Breast epithelium (tissue), 4 donors: Measurements from ENCODE around the gene FZD10. TPM values are rescaled to one million over a fixed set of nuclear protein-coding genes. Genes with fewer than 3 reads are reported as not detected.

Source experiments
- DNase-seq, 2 donors: peaks; one replicate each; pipeline ENCODE4 v3.0.0-alpha.2; 2019; ENCODE audit warnings: low spot score in 2 of 2
- H3K27ac ChIP-seq, 2 donors: fragments of 200-600 bp; sonication (generic) in 1 of 2; one replicate each; pipeline ENCODE4 v1.5.1; 2016 to 2019; ENCODE audit warnings: mild to moderate bottlenecking in 1 of 2
- H3K27me3 ChIP-seq, 2 donors: fragments of 200-600 bp; sonication (generic) in 1 of 2; one replicate each; pipeline versions ENCODE4 v1.5.1 to v1.6.0; 2017 to 2019; ENCODE audit warnings: control low read depth in 1 of 2, mild to moderate bottlenecking in 1 of 2
- H3K36me3 ChIP-seq: fragments of 200-600 bp; one replicate; pipeline ENCODE4 v1.5.1; 2019
- H3K4me1 ChIP-seq, 2 donors: fragments of 200-600 bp; sonication (generic); one replicate each; pipeline ENCODE4 v1.5.1; 2016 to 2019; ENCODE audit warnings: control low read depth in 1 of 2
- H3K4me3 ChIP-seq, 3 donors: fragments of 200-600 bp; sonication (generic); 1 replicate in 2 of 3; 2 replicates in 1 of 3; pipeline ENCODE4 v1.5.1; 2016 to 2019; ENCODE audit warnings: mild to moderate bottlenecking in 3 of 3, moderate library complexity in 2 of 3
- H3K9me3 ChIP-seq, 2 donors: fragments of 200-600 bp; sonication (generic) in 1 of 2; one replicate each; pipeline ENCODE4 v1.5.1; 2016 to 2019; ENCODE audit warnings: control low read depth in 1 of 2
- CTCF ChIP-seq, 3 donors: fragments of 450-650 bp; IDR thresholded peaks; one replicate each; pipeline ENCODE4 v1.5.1; 2016 to 2017; ENCODE audit warnings: antibody characterized with exemption in 3 of 3, mild to moderate bottlenecking in 3 of 3, moderate library complexity in 3 of 3
- POLR2A ChIP-seq: fragments of 450-650 bp; IDR thresholded peaks from one replicate; pipeline ENCODE4 v1.6.1; 2016; ENCODE audit warnings: antibody characterized with exemption, mild to moderate bottlenecking, moderate library complexity
- POLR2AphosphoS5 ChIP-seq, 3 donors: sonication (generic); formaldehyde crosslinking; IDR thresholded peaks; one replicate each; pipeline ENCODE4 v1.6.1; 2017; ENCODE audit warnings: antibody characterized with exemption in 3 of 3
- intact Hi-C: fragments of 100-400 bp; cut with DNase I; formaldehyde crosslinking; loops from one replicate; pipeline ENCODE4 v1.15.1; 2023; ENCODE audit warnings: low total_unique reads
- total RNA-seq, 3 donors: library from RNA; depleted of rRNA; stranded (reverse); fragments of >200 nt; gene quantifications; one replicate each; pipeline ENCODE4 v1.1.0, GENCODE V29; 2016

The FZD10 gene
- total RNA-seq, 3 donors from 2014 or later = 0.48 to 2.0 (median 1.8) TPM

GRCh38 chr12:130158754-130159059 lies 3.6 kb upstream of the FZD10 start:
- no peaks in the 10 kb centered on the region for H3K4me1 ChIP-seq
- H3K4me3 ChIP-seq = no peak overlapping the region
- H3K27me3 ChIP-seq = peaks cover 0 to 17% of the 10 kb centered on the region in 2 donors
- intact Hi-C loops = no loop called here
- TF ChIP-seq POLR2AphosphoS5 (IDR thresholded peaks at IDR 0.05) = no peak
- TF ChIP-seq POLR2A = no peak
- no peak for TF ChIP-seq CTCF (IDR thresholded peaks at IDR 0.05)
- DNase-seq = no peak
- H3K36me3 ChIP-seq = no peaks in the 10 kb centered on the region
- no peak overlapping the region for H3K27ac ChIP-seq
- no peaks in the 10 kb centered on the region for H3K9me3 ChIP-seq

- H3K27me3 ChIP-seq = peaks cover 0 to 18% of the 10 kb centered on the region in 2 donors
- H3K27ac ChIP-seq = peak overlapping the region; percentile 65 to 87
- H3K36me3 ChIP-seq = no peaks in the 10 kb centered on the region
- intact Hi-C loops = no loop called here
- TF ChIP-seq POLR2A (no peak), POLR2AphosphoS5 (IDR thresholded peaks at IDR 0.05) (no peak), CTCF (IDR thresholded peaks at IDR 0.05) (no peak)
- H3K4me1 ChIP-seq = no peaks in the 10 kb centered on the region
- DNase-seq = no peak
- H3K9me3 ChIP-seq = no peaks in the 10 kb centered on the region
- peak overlapping the region in 2 of 3 donors; percentile 65 to 88 for H3K4me3 ChIP-seq
Observed at GRCh38 chr12:130160306-130160705, 2.0 kb upstream of the FZD10 start.

- DNase-seq = no peak
- intact Hi-C loops = no loop called here
- Histone ChIP-seq H3K27me3 (peaks cover 0 to 18% of the 10 kb centered on the region in 2 donors), H3K4me3 (peak overlapping the region; percentile 44 to 88 (median 65)), H3K36me3 (no peaks in the 10 kb centered on the region), H3K4me1 (no peaks in the 10 kb centered on the region), H3K9me3 (no peaks in the 10 kb centered on the region), H3K27ac (peak overlapping the region; percentile 65 to 87)
- TF ChIP-seq CTCF (IDR thresholded peaks at IDR 0.05) (no peak), POLR2A (no peak), POLR2AphosphoS5 (IDR thresholded peaks at IDR 0.05) (no peak)
Observed at GRCh38 chr12:130160711-130161231, 1.5 kb upstream of the FZD10 start.

- H3K27me3 ChIP-seq = peaks cover 0 to 18% of the 10 kb centered on the region in 2 donors
- TF ChIP-seq POLR2A (no peak), CTCF (IDR thresholded peaks at IDR 0.05) (no peak), POLR2AphosphoS5 (IDR thresholded peaks at IDR 0.05) (no peak)
- no peaks in the 10 kb centered on the region for H3K4me1 ChIP-seq
- intact Hi-C loops = no loop called here
- H3K27ac ChIP-seq = peak overlapping the region; percentile 65 to 87
- DNase-seq = peak in 1 of 2 donors; percentile 45
- no peaks in the 10 kb centered on the region for H3K36me3 ChIP-seq
- no peaks in the 10 kb centered on the region for H3K9me3 ChIP-seq
- peak overlapping the region; percentile 44 to 88 (median 65) for H3K4me3 ChIP-seq
Observed at GRCh38 chr12:130161261-130162243, 712 bp upstream of the FZD10 start.
